RPMI7951 (cell line): ENCODE data around the gene BTBD9. TPM values are rescaled to one million over a fixed set of nuclear protein-coding genes. Genes with fewer than 3 reads are reported as not detected.

Experiments
- DNase-seq: peaks from one replicate; pipeline ENCODE4 v3.0.0-alpha.2; 2012; ENCODE audit warnings: low read depth
- total RNA-seq: library from RNA; depleted of rRNA; stranded (reverse); fragments of >200 nt; shearing (Covaris generic); gene quantifications from 2 replicates; pipeline ENCODE4 v1.2.3, GENCODE V29; 2014

The BTBD9 gene
- total RNA-seq, 1 experiment from 2014 or later: 2.8 TPM

DNA sequence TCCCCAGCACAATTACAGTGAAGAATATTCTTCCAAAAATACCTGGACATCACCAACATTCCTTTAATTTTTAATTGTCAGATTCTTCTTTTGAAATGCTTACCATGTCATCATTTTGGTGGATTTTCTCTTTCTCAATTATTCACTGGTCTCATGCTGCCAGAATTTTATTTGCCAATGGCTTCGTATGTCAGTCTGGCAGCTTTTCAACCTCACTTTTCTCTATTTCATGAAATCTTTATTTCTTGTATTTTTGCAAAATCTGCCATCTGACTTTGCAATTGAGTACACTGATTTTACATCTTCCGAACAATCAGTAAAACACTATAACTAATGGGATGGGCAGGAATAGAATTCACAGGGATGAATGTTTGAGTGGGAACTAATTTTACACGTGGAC lies 84.1 kb downstream of the BTBD9 start:
- no peak for DNase-seq

DNA sequence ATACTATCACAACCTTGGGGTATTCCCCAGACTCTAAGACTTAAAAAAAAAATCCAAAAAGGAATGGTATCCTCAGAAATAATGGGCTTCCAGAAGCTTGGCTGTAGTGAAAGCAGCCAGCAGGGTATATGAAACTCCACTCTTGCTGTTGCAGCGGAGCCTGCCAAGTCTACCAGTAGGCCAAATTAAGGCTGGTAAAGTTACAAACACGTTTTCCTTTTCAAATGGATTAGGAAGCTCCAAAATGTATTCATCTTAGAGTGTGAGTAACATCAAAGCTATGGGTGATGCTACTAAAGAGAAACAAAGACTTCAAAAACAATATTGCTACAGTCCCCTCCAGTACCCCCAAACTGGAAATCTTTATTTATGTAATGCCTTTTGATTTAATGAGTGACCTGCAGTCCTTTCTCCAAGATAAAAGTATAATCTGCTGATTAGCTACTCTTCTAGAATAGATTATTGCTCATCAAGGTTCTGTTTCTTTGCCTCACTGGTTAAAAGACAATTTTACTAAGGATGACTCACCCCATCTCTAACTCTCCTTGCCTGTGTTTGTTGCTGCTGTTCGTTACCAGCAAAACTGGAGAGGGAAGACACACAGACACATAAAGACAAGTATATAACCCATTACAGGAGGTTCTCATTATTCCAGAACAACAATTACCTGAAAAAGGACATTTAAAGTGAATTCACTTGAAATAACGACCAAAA lies 84.9 kb downstream of the BTBD9 start:
- DNase-seq: peak; percentile 43

DNA sequence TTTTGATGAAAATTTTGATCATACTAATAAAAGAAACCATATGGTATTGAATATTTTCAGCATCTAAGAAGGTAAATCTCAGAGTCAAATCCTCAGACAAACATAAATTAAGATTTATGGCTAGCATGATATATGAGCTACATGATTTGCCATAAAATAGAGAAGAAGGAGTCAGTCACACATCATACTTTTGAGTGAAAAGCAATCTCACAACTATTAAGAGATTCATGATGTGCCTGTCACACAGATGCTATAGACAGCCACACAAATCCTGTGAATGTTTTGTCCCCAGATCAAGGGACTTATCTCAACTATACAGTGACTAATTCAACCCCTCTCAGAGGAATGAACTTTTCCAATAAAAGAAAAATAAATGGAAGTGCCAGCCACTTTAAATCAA lies 85.7 kb downstream of the BTBD9 start:
- no peak for DNase-seq

DNA sequence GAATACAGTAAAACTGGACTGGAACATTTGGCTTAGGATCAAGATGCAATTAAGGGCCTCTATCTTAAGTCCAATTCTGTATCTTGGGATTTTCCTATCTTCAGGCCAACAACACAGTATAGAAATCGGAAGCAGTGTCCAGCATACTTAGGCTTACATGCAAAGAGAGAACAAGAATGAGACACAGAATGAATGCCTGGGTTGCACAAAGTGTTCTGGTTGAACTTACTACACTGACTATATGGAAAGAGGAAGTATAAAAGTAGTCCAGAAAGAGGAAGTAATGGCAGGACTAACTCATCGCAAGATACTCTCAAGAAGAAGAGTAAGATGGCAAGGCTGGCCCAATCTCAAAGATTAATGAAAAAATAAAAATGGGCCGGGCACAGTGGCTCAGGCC lies 87.6 kb downstream of the BTBD9 start:
- no peak for DNase-seq

DNA sequence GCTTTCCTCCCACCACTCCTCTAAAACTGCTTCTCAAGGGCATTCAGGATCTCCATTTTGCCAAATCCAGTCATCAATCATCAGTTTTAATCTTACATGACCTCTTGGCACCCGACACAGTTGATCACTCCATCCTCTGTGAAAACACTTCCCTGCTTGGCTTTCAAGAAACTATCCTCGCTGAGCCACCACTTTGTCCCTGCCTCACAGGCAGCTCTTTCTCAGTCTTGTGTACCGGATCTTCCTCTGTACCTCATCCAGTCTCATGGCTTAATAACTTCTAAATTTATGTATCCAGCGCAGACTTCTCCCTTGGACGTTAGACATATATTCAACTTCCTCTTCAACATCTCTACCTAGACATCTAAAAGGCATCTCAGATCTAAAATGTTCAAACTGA lies 89.9 kb downstream of the BTBD9 start:
- DNase-seq: no peak

DNA sequence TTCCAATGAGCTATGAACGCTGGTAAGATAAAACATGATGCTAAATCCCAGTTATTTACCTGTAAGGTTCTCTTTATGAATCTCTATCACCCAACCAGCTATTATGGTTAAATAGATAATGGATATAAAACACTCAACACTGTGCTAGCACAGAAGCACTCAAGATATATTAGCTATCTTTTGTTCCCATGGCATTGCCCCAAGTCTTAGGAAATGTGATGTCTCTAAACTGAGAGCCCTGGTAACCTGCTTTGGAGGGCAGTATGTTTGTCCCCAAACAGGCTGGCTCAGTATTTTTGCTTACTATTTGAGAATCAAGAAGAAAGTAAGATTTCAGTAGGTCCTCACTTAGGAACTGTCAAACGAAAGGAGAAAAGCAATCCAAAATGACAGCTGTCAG lies 90.5 kb downstream of the BTBD9 start:
- no peak for DNase-seq

DNA sequence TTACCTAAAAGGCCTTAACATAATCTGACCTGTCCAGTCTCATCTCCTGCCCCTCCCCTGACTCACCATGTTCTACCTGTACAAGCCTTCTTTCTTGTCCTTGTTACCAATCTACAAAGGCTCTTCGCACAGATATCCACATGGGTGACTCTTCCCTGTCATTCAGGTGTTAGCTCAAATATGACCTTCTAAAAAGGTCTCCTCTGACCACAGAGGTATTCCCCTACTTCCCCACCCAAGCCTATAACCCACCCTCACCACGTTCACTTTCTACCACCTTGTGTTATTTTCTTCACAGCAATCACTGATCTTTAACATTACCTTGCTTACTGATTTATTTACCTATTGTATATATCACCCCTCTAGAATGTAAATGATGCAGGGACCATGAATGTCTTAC lies 96.7 kb downstream of the BTBD9 start:
- DNase-seq: no peak

DNA sequence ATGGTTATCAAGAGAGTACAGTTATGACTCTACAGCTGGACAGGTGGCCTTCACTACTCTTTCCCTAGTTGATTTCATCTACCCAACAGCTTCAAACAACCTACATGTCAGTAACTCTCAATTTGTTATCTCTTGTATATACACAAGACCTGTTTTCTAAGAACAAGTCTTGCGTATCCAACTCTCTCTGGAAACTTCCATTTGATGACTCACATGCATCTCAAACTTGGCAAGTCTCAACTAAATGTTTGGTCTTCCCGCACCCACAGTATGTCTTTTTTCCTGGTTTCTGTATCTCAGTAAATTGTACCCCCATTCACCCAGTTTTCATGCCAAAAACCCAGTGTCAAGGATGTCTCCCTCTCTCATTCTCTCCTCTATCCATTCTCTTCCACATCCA lies 97.7 kb downstream of the BTBD9 start:
- DNase-seq: peak; percentile 3

DNA sequence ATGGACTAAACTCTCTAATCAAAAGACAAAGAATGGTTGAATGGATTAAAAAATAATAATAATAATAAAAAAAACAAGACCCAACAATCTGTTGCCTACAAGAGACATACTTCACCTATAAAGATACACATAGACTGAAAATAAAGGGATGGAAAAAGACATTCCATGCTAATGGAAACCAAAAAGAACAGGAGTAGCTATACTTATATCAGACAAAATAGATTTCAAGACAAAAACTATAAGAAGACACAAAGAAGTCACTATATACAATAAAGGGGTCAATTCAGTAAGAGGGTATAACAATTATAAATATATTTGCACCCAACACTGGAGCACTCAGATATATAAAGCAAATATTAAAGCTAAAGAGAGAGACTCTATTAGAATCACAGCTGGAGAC lies 106.7 kb downstream of the BTBD9 start:
- no peak for DNase-seq

DNA sequence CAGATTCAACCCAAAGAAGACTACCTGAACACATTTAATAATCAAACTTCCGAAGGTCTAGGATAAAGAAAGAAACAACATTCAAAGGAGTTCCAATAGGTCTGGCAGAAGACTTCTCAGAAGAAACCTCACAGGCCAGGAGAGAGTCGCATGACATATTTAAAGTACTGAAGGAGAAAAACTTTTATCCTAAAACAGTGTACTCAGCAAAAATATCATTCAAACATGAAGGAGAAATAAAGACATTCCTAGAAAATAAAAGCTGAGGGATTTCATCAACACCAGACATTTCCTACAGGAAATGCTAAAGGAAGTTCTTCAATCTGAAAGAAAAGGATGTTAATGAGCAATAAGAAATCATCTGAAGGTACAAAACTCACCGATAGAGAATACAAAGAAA lies 108.6 kb downstream of the BTBD9 start:
- no peak for DNase-seq

DNA sequence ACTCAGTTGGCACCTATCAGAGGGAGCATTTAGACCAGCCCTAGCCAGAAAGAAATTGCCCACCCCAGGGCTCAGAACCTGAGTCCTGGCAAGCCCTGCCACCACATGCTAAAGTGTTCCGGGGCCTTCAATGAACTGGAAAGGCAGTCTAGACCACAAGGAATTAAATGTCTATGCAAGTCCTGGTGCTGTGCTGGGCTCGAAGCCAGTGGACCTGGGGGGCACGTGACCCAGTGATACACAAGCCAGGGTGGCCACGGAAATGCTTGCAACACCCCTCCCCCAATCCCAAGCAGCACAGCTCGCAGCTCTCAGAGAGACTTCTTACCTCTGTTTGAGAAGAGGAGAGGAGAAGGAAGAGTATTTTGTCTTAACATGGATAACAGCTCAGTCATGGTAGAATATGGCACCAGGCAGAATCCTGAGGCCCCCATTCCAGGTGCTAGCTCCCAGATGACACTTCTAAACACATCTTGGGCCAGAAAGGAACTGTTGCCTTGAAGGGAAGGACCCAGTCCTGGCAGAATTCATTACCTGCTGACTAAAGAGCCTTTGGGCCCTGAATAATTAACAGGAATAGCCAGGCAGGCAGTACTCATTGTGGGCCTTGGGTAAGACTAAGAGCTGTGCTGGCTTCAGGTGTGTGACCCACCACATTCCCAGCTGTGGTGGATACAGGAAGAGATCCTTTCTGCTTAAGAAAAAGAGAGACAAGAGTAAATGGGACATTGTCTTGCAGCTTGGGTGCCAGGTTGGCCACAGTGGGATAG lies 111.3 kb downstream of the BTBD9 start:
- peak; percentile 62 for DNase-seq

DNA sequence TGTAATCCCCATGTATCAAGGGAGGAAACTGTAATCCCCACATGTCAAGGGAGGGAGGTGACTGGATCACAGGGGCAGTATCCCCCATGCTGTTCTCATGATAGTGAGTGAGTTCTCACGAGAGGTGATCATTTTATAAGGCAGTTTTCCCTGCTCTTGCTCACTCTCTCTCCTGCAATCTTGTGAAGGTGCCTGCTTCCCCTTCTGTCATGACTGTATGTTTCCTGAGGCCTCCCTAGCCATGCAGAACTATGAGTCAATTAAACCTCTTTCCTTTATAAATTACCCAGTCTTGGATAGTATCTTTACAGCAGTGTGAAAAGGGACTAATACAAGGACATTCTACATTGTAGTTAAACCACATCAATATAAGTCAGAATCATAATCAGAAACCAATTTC lies 112.4 kb downstream of the BTBD9 start:
- no peak for DNase-seq

DNA sequence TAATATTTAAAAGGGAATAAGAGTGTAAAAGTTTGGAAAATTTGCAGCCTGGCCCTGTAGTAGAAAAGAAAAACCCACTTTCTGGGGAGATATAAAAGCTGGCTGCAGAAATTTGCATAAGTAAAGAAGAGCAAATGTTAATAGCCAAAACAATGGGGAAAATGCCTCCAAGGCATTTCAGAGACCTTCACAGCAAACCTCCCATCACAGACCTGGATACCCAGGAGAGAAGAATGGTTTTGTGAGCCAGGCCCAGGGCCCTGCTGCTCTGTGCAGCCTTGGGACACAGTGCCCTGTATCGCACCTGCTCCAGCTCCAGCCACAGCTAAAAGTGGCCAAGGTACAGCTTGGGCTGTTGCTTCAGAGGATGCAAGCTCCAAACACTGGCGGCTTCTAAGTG lies 113.8 kb downstream of the BTBD9 start:
- DNase-seq: no peak

DNA sequence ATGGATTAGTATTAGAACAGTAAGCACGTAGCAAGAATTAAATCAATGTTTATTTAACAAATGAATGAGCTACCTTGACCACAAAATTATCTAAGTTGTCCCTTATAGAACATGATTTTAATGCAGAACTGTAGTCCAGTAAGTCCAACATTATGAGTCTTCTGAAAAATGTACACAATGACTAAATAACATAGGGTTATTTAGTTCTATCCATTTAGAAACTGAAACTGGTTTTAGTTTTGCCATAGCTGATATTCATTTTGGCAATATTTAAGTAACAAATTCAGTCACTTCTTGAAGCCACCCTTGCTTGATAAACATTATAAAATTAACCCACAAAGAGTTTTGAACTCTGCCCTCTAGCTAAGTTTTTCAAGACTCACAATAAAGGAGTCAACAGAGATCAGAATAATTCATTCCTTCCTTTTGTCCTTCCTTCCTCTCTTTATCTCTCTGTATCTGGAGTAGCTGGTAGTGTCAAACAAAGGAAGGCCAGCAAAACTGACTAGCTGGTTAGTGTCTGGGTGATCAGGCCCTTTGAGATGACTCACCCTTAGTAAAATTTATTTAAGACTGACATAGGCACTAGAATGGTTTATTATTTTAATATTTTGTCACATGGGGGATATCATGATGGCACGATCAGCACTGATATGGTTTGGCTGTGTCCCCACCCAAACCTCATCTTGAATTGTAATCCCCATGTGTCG lies 115.1 kb downstream of the BTBD9 start:
- no peak for DNase-seq

DNA sequence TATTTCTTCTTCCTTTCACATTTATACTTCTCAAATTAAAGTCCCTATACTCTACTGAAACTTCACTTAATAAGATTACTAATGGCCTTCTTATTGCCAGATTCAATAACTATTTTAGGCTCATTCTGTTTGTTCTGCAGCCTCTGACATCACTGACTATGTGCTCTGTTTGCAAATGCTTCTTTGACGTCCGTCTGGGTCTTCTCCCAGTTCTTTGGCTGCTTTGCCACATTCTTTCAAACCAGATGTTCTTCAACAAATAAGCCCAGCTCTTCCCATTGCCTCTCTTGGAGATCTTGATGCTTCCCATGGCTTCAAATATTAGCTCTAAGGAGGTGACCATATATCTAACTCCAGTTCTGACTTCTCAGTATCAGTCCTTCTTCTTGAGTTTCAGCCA lies 117.4 kb downstream of the BTBD9 start:
- DNase-seq: no peak

DNA sequence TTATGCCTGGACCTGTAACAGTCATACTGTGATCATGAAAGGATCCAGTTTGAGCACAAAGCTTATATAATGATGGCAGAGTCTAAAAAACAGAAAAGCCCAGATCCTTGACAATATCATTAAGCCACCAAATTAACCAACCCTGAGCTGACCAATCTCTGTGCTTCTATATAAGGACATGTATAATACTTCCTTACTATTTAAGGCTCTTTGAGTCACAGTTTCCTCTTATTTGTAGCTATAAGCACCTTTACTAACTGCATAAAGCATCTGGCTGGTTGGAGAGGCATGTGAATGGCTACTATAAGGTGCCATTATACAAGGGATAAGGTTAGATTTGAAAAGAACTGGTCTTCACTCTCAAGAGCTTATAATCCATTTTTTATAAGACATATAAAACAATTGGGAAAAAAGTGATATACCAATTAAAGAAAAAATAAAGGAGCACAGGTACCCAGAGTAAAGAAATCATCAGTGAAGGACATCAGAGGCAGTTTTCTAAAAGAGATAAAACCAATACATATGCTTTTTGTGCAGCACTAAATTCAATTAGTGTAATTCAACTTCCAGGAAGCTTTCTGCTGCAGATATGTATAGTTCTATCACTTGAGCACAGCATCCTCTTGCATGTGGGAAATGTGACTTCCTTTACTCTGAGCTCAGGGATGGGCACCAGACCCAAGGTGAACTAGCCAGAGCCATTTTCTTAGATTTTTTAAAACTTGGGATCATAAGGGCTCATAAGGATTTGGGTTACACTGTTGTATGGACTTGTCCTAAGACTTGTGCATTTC lies 121.0 kb downstream of the BTBD9 start:
- DNase-seq: no peak

DNA sequence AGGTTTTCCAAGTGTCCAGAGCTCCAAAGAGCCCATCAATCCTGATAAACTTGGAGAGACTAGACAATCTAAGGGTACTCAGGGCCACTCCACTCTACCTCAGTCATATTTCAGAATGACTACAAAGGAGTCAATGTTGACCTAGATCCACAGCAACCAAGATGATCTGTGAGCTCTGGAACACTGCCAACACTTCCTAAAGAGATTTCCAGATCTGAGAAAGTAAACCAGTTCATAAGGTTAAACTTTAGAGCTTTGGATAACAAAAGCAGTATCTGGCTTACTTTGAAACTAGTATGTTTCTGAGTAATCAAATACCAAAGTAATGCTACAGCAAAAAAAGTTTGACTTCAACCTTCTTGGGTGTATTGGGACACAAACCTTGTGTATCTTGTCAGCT lies 122.7 kb downstream of the BTBD9 start:
- DNase-seq: no peak

DNA sequence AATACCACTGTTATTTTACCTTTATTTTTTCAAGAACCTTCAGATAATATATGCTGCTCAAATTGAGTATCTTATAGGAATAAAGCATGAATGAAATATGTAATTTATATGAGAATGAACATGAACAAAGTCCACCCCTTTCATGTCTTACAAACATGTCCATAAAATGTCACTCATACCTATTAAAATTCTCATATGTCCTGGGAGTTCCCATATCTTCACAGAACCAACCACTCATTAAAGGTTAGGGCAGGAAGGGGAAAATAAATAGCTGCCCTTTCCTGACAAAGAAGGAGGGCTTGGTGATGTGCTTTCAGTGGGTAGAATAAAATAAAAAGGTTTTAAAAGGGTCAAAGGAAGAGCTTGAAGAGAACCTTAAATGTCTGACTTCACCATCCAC lies 125.3 kb downstream of the BTBD9 start:
- DNase-seq: no peak

DNA sequence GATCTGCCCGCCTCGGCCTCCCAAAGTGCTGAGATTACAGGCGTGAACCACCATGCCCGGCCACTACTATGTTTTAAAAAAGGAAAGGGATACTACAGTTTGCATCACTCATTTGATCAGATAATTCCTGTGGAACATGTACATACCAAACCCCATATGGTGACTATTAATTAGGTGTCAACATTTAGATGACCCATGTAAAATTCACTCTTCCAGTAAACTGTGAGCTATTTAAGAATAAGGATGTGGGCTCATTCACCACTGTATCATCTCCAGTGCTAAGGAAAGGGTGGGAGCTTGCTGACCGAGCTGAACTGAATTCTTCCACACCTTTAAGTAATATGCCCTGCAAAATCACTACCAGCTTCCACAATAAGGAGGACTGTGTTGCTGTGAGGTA lies 127.5 kb downstream of the BTBD9 start:
- no peak for DNase-seq

DNA sequence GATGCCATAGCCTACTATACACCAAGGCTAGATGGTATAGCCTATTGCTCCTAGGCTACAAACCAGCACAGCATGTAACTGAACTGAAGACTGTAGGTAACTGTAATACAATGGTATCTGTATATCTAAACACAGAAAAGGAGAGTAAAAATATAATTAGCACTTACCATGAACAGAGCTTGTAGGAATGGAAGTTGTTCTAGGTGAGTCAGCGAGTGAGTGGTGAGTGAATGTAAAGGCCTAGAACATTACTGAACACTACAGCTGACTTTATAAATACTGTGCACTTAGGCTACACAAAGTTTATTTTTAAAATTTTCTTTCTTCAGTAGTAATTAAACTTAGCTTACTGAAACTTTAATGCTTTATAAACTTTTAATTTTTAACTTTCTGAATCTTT lies 129.5 kb downstream of the BTBD9 start:
- no peak for DNase-seq

DNA sequence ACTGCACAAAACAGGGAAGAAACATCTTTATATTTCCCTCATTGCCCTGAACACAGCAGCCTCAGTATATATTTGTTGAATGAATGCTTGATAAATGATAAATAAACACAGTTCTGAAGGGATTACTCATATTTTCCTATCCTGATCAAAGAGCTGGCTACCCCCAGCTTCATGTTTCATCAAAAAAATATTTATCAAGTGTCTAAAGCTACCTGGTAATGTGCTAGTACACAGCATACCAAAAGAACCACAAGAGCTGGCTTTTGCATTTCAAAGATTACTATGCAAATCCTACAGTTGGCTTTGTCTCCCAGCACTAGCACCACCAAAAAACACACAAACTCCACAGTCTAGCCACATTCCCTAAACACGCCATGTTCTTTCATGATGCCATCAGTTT lies 130.0 kb downstream of the BTBD9 start:
- peak; percentile 31 for DNase-seq

DNA sequence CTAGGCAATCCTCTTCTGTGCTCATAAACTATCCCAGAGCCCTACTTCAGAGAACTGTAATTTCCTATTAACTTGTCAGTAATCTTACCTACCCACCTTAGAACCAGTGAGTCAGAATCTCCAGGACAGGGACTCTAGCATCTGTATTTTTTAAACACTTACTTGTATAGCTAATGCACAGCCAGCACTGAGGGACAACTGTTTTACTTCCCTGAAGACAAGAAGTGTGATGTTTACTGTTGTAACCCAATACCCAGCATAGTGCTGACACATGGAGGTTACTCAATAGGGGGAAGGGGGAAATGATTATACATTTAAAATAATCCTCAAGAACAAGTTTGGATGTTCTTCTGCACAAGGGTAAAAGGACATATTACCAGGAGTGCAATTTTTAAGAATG lies 130.8 kb downstream of the BTBD9 start:
- no peak for DNase-seq
